ENCODE results near the gene TCF25. TPM values are rescaled to one million over a fixed set of nuclear protein-coding genes. Genes with fewer than 3 reads are reported as not detected.
A peak's percentile ranks its signal among the peaks of the same experiment; 100 is the strongest.
"Not testable (repeated sequence)": the region's sequence is repeated elsewhere in the genome, so short reads cannot be mapped to it uniquely, and the experiment has no call there.

The TCF25 gene
- total RNA-seq, 2 experiments from 2014 or later = 218 to 243 TPM

- peaks cover 24% of the 10 kb centered on the region for H3K36me3 Mint-ChIP-seq
- no peak overlapping the region for H3K4me3 Mint-ChIP-seq
- ATAC-seq (ENCODE audit: low read depth) = no peak
- H3K4me1 Mint-ChIP-seq = peaks cover 2% of the 10 kb centered on the region
- no peak for DNase-seq
- no peaks in the 10 kb centered on the region for H3K9me3 Mint-ChIP-seq
- POLR2A ChIA-PET = no interaction called here
- H3K27ac Mint-ChIP-seq = no peak overlapping the region
- H3K27me3 Mint-ChIP-seq = no peaks in the 10 kb centered on the region
These were observed 33.0 kb downstream of the TCF25 start for GRCh38 chr16:89906140-89907025.

- Mint-ChIP-seq H3K4me1 (peaks cover 2% of the 10 kb centered on the region), H3K9me3 (no peaks in the 10 kb centered on the region), H3K27me3 (no peaks in the 10 kb centered on the region), H3K36me3 (peaks cover 26% of the 10 kb centered on the region), H3K4me3 (no peak overlapping the region), H3K27ac (no peak overlapping the region)
- POLR2A ChIA-PET = no interaction called here
- DNase-seq = no peak
- no peak for ATAC-seq (ENCODE audit: low read depth)
These were observed 33.8 kb downstream of the TCF25 start for GRCh38 chr16:89907055-89907814.

- no peak for DNase-seq
- Mint-ChIP-seq H3K4me3 (no peak overlapping the region), H3K9me3 (no peaks in the 10 kb centered on the region), H3K36me3 (peaks cover 26% of the 10 kb centered on the region), H3K27me3 (no peaks in the 10 kb centered on the region), H3K27ac (no peak overlapping the region), H3K4me1 (peaks cover 4% of the 10 kb centered on the region)
- POLR2A ChIA-PET = interaction anchor here (1.1 to 1.5 kb wide), 2 partner anchors 35 to 45 kb away, joined by 3 to 6 read pairs; partner anchors contain the start of gene TCF25
- no peak for ATAC-seq (ENCODE audit: low read depth)
These were observed 34.8 kb downstream of the TCF25 start for GRCh38 chr16:89908236-89908635.

DNA sequence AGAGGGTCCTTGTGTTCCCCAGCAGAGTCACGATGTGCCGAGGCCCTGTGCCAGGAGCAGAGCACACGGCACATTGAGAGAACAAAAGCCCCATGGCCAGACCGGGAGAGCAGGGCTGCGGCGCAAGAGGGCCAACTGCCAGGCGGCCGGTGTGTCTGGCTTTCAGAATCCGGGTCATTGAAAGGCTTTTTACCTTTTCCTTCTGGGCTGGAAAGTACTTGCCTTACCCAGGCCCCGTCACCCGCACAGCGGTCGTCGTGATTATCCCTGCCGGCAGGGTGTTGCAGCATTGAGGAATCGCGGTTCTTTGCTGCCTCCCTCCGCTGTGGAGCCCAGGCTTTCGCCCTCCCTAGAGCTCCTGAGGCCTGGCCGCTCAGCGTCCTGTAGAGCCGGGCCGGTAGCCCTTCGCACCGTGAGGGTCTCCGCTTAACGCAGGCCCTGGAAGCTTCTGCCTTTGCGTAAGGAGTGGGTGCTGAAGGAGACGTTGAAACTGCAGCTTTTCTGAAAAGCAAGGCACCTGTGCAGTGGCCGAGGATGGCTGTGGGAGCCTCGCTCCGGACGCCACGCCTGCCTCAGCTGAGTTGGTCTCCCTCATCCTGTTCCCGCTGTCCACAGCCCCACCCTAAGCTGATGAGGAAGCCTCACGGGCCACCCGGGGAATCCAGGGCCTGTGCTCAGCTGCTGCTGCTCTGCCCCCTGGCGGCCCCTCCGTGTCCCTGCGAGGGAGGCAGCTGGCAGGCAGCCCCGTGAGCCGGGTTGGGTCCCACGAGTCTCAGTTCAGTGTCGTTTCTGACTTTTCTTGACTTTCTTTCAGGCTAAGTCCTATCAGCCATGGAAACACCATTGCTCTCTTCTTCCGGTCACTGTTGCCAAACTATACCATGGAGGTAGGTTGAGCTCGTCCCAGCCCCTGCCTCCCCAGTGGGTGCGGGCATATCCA, 36.7 kb downstream of the TCF25 start:
- Mint-ChIP-seq H3K4me3 (no peak overlapping the region), H3K27me3 (no peaks in the 10 kb centered on the region), H3K36me3 (peaks cover 30% of the 10 kb centered on the region), H3K4me1 (peaks cover 5% of the 10 kb centered on the region), H3K9me3 (no peaks in the 10 kb centered on the region), H3K27ac (no peak overlapping the region)
- peak; percentile 78 for DNase-seq
- POLR2A ChIA-PET = no interaction called here
- ATAC-seq (ENCODE audit: low read depth) = peak; percentile 82

DNA sequence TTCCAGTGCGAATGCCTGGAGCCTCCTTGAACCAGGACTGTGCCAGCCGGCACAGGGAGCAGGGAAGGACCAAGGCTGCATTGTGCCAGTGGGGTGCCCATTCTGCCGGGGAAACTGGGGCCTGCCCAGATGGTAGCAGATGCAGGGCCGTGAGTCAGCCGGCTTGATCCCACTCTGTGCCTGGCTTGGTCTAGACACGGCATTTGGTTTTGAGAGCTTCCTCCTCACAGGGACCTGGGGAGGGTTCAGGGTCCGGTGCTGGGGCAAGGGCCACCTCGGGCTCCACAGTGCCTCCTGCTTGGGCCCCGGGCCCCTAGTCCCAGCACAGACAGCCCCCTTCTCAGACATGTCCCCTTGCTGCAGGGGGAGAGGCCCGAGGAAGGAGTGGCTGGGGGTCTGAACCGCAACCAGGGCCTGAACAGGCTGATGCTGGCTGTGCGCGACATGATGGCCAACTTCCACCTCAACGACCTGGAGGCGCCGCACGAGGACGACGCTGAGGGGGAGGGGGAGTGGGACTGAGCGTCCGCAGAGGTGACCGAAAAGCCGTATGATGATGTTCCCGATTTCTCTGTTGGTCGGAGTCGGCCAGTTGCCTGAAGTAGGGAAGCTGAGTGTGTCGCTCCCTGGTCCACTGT, 37.4 kb downstream of the TCF25 start:
- Mint-ChIP-seq H3K4me3 (no peak overlapping the region), H3K4me1 (peaks cover 5% of the 10 kb centered on the region), H3K27ac (no peak overlapping the region), H3K27me3 (no peaks in the 10 kb centered on the region), H3K36me3 (peaks cover 28% of the 10 kb centered on the region), H3K9me3 (no peaks in the 10 kb centered on the region)
- no peak for DNase-seq
- ATAC-seq (ENCODE audit: low read depth) = peak; percentile 13
- POLR2A ChIA-PET = interaction anchor here (1.4 kb wide), 1 partner anchor 13 kb away, joined by 3 read pairs; no protein-coding TSS in a partner anchor

GRCh38 chr16:89911375-89911774, 38.0 kb downstream of the TCF25 start:
- H3K4me3 Mint-ChIP-seq = no peak overlapping the region
- peaks cover 5% of the 10 kb centered on the region for H3K4me1 Mint-ChIP-seq
- DNase-seq (no peak), ATAC-seq (ENCODE audit: low read depth) (no peak)
- peaks cover 24% of the 10 kb centered on the region for H3K36me3 Mint-ChIP-seq
- POLR2A ChIA-PET = interaction anchor here (1.4 kb wide), 1 partner anchor 13 kb away, joined by 3 read pairs; no protein-coding TSS in a partner anchor
- H3K27me3 Mint-ChIP-seq = peaks cover 4% of the 10 kb centered on the region
- H3K9me3 Mint-ChIP-seq = no peaks in the 10 kb centered on the region
- no peak overlapping the region for H3K27ac Mint-ChIP-seq

DNA sequence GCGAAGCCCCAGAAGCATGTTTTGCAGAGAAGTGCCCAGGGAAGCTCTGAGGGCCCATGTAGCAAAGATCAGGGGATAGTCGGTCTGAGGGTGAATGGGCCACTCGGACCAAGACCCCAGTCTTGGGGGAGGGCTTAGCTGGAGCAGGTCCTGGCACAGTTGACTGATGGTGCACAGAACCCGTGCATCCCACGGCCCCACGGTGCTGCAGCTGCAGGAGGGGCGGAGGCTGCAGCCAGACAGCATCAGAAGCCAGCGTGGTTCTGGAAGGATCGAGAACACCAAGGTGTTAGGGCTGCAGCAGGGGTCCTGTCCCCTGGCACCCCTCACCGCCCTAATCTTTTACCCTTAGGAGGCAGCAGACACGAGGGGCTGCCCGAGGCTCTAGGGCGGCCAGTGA, 38.8 kb downstream of the TCF25 start:
- H3K4me1 Mint-ChIP-seq = peaks cover 6% of the 10 kb centered on the region
- no peak overlapping the region for H3K4me3 Mint-ChIP-seq
- H3K27me3 Mint-ChIP-seq = peaks cover 7% of the 10 kb centered on the region
- POLR2A ChIA-PET = interaction anchor here (1.4 kb wide), 1 partner anchor 12 kb away, joined by 3 read pairs; no protein-coding TSS in a partner anchor
- H3K9me3 Mint-ChIP-seq = no peaks in the 10 kb centered on the region
- peaks cover 16% of the 10 kb centered on the region for H3K36me3 Mint-ChIP-seq
- H3K27ac Mint-ChIP-seq = no peak overlapping the region
- DNase-seq (no peak), ATAC-seq (ENCODE audit: low read depth) (no peak)

DNA sequence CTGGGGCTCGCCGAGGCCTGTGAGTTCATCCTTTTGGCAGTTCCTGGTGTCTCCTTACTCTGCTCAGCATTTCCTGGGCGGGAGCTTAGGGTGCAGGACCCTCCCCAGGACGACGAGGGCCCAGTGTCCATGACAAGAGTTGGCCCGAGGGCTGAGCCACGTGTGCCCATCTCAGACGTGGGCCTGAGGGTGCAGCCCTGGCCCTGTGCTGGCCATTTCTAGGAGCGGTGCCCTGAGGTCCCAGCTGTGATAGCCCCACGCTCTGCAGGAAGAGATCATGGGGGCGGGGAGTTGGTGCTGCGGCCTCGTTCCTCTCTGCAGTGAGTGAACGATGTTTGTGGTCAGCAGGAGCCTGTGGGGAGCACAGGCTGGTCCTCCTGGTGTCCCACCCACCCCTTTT, 39.2 kb downstream of the TCF25 start:
- Mint-ChIP-seq H3K27me3 (peaks cover 7% of the 10 kb centered on the region), H3K27ac (no peak overlapping the region), H3K36me3 (peaks cover 16% of the 10 kb centered on the region), H3K4me3 (no peak overlapping the region), H3K9me3 (no peaks in the 10 kb centered on the region), H3K4me1 (peaks cover 10% of the 10 kb centered on the region)
- POLR2A ChIA-PET = interaction anchor here (1.4 kb wide), 1 partner anchor 12 kb away, joined by 3 read pairs; no protein-coding TSS in a partner anchor
- no peak for DNase-seq
- no peak for ATAC-seq (ENCODE audit: low read depth)

- Mint-ChIP-seq H3K4me3 (no peak overlapping the region), H3K9me3 (no peaks in the 10 kb centered on the region), H3K36me3 (peaks cover 12% of the 10 kb centered on the region), H3K27me3 (peaks cover 8% of the 10 kb centered on the region), H3K27ac (no peak overlapping the region), H3K4me1 (peaks cover 14% of the 10 kb centered on the region)
- DNase-seq (no peak), ATAC-seq (ENCODE audit: low read depth) (no peak)
- POLR2A ChIA-PET = no interaction called here
These were observed 40.3 kb downstream of the TCF25 start for GRCh38 chr16:89913408-89914387.

GRCh38 chr16:89914642-89915285, 41.4 kb downstream of the TCF25 start:
- Mint-ChIP-seq H3K4me1 (peaks cover 16% of the 10 kb centered on the region), H3K27me3 (peaks cover 14% of the 10 kb centered on the region)
- H3K36me3 Mint-ChIP-seq; ATAC-seq (ENCODE audit: low read depth); H3K9me3 Mint-ChIP-seq; H3K27ac Mint-ChIP-seq; DNase-seq; POLR2A ChIA-PET; H3K4me3 Mint-ChIP-seq: not testable (repeated sequence)

All from activated naive CD8-positive, alpha-beta T cell treated with anti-CD3 and anti-CD28 coated beads, Interleukin-2, amount 10 ng/mL, durations not matched to agents 7 days and 5 days (primary cell).